Mucosa of descending colon (tissue), 3 donors: Measurements from ENCODE around the gene NFKBIE. TPM values are rescaled to one million over a fixed set of nuclear protein-coding genes. Genes with fewer than 3 reads are reported as not detected.

Source experiments
- ATAC-seq: fragments of 200-7000 bp; cut with Tn5 transposase; one replicate; pipeline ENCODE4 v1.9.1; 2020; ENCODE audit warnings: mild to moderate bottlenecking, moderate library complexity
- DNase-seq, 3 donors: peaks; one replicate each; pipeline ENCODE4 v3.0.0-alpha.2; 2020
- H3K36me3 ChIP-seq: fragments of 200-600 bp; one replicate; pipeline ENCODE4 v1.8.0; 2021; ENCODE audit warnings: low read depth, mild to moderate bottlenecking
- H3K4me1 ChIP-seq: fragments of 200-600 bp; one replicate; pipeline ENCODE4 v1.8.0; 2021; ENCODE audit warnings: low read depth, mild to moderate bottlenecking
- H3K4me3 ChIP-seq: fragments of 200-600 bp; one replicate; pipeline ENCODE4 v1.8.0; 2021; ENCODE audit warnings: mild to moderate bottlenecking
- H3K9me3 ChIP-seq: fragments of 200-600 bp; one replicate; pipeline ENCODE4 v1.8.0; 2021; ENCODE audit warnings: mild to moderate bottlenecking
- CTCF ChIP-seq: fragments of 200-600 bp; IDR thresholded peaks from one replicate; pipeline ENCODE4 v1.8.0; 2022; ENCODE audit warnings: antibody characterized with exemption, mild to moderate bottlenecking
- intact Hi-C, 2 donors: fragments of 100-400 bp; cut with DNase I in 1 of 2; cut with micrococcal nuclease in 1 of 2; formaldehyde crosslinking; loops; one replicate each; pipeline versions ENCODE4 v1.11.0 to v1.11.1; 2022; cut with DNase I, micrococcal nuclease
- total RNA-seq, 3 donors: library from RNA; stranded (reverse); fragmentation: NEBNext Ultra II Directional in 2 of 3; extraction: Animal tissue kit (Norgen Biotek cat#: 25700) in 2 of 3; gene quantifications; one replicate each; pipeline versions ENCODE4 v1.2.1 to v1.2.4, GENCODE V29; 2021 to 2023
- donor health status: DM: no; HTN: no; CAD: no; lungs with moderate emphysema.
- donor health status: DM: no; HTN: no; CAD: no.
- donor health status: DM: no; HTN: yes; CAD: no.

NFKBIE gene
- total RNA-seq, 3 donors from 2014 or later = 8.7 to 13.4 (median 10.8) TPM

DNA sequence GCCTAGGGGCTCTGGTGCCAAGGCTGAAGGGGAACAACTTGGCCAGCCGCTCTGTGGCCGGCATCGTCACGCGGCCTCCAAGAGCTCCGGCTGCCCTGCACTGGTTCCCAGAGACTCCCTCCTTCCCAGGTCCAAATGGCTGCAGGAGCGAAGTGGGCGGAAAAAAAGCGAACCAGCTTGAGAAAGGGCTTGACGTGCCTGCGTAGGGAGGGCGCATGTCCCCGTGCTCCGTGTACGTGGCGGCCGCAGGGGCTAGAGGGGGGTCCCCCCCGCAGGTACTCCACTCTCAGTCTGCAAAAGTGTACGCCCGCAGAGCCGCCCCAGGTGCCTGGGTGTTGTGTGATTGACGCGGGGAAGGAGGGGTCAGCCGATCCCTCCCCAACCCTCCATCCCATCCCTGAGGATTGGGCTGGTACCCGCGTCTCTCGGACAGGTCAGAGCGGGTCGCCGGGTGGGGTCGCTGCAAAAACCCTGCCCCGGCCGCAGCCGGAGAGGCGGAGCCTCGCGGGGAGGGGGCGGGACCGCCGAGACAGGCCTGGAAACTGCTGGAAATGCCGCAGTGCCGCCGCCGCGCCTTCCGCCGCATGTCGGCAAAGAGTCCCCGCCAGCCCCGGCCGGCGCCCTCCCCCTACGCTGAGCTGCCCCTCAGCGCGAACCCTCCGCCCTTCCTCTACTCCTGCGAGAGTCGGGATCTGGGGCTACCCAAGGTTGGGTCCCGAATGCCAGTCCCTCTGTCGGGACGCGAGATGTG lies 19.3 kb downstream of the NFKBIE start:
- ATAC-seq = peak; percentile 82
- no peak for TF ChIP-seq CTCF
- intact Hi-C loops = no loop called here
- Histone ChIP-seq H3K9me3 (no peaks in the 10 kb centered on the region), H3K4me3 (peak overlapping the region; percentile 71), H3K36me3 (no peaks in the 10 kb centered on the region), H3K4me1 (peaks cover 15% of the 10 kb centered on the region)
- DNase-seq = peak; percentile 92 to 94 (median 94)

- intact Hi-C loops = no loop called here
- Histone ChIP-seq H3K4me3 (no peak overlapping the region), H3K36me3 (no peaks in the 10 kb centered on the region), H3K9me3 (no peaks in the 10 kb centered on the region), H3K4me1 (peaks cover 15% of the 10 kb centered on the region)
- TF ChIP-seq CTCF = no peak
- no peak for ATAC-seq
- DNase-seq = peak in 1 of 3 donors; percentile 62
Observed at GRCh38 chr6:44245391-44245911, 19.9 kb downstream of the NFKBIE start.

DNA sequence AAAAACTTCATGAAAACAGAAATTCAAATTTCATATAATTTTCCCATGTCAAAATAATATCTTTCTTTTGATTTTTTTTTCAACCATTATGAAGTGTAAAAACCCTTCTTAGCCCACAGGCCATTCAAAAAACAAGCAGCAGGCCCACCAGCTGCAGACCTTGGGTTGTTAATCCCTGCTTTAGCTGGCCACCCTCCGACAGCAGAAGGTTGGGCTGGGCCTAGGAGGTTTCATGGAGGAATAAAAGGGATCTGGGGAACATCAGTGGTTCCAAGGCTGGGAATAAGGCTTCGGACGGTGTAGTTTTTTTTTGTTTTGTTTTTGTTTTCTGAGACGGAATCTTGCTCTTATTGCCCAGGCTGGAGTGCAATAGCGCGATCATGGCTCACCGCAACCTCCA lies 22.0 kb downstream of the NFKBIE start:
- ATAC-seq = no peak
- Histone ChIP-seq H3K36me3 (no peaks in the 10 kb centered on the region), H3K4me3 (no peak overlapping the region), H3K9me3 (no peaks in the 10 kb centered on the region), H3K4me1 (peaks cover 6% of the 10 kb centered on the region)
- intact Hi-C loops = no loop called here
- DNase-seq = peak in 1 of 3 donors; percentile 1
- TF ChIP-seq CTCF = no peak

- intact Hi-C loops = loop anchor here in 1 of 2 donors (10.0 kb wide), 1 partner anchor 64 kb away; no protein-coding TSS in a partner anchor
- Histone ChIP-seq H3K9me3 (no peaks in the 10 kb centered on the region), H3K4me3 (no peak overlapping the region), H3K4me1 (peaks cover 18% of the 10 kb centered on the region), H3K36me3 (no peaks in the 10 kb centered on the region)
- ATAC-seq (peak; percentile 5), DNase-seq (peak in 1 of 3 donors; percentile 28)
- TF ChIP-seq CTCF = no peak
Observed at GRCh38 chr6:44238687-44239350, 26.5 kb downstream of the NFKBIE start.

DNA sequence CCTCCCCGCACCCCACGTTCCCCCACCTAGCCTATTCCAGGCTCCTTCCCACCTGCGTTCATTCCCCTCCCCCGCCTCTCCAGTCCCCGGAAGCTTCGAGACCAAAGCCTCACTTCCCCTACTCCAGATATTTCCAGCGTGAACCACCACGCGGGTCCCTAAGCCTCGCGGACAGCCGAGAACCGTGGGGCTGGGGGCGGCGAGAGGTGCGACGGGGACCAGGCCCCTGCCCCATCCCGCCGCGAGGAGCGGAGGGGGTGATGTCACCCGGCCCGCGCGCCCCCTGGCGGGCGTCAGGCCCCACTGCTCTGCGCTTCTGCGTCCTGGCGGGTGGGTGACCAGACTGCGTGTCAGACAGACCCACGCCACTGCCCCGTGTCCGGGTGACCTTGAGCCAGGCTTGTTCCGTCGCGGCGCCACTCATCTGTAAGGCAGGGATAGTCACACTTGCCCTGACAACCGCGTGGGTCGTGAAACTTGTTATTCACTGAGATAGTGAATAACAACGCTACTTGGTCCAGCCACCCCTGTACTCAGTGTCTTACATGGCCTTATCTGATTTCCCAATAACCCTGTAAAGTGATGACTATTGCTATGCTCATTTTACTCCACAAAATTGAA lies 27.4 kb downstream of the NFKBIE start:
- peak; percentile 84 for ATAC-seq
- peaks cover 18% of the 10 kb centered on the region for H3K4me1 ChIP-seq
- no peaks in the 10 kb centered on the region for H3K36me3 ChIP-seq
- TF ChIP-seq CTCF = peak; percentile 95
- DNase-seq = peak; percentile 84 to 89 (median 87)
- intact Hi-C loops = loop anchor here in 1 of 2 donors (10.0 kb wide), 1 partner anchor 63 kb away; no protein-coding TSS in a partner anchor
- peak overlapping the region; percentile 19 for H3K4me3 ChIP-seq
- no peaks in the 10 kb centered on the region for H3K9me3 ChIP-seq
